Right renal pelvis (tissue), 4 donors: ENCODE measurements around the gene RET. TPM values are rescaled to one million over a fixed set of nuclear protein-coding genes. Genes with fewer than 3 reads are reported as not detected.
"Not testable (repeated sequence)": the region's sequence is repeated elsewhere in the genome, so short reads cannot be mapped to it uniquely, and the experiment has no call there.

Experiments used
- DNase-seq, 4 donors: peaks; one replicate each; pipeline ENCODE4 v3.0.0-alpha.2; 2013; ENCODE audit warnings: low read depth in 4 of 4, low spot score in 3 of 4, missing footprints in 1 of 4
- polyA plus RNA-seq, 4 donors: library from polyadenylated mRNA; unstranded; fragments of 120-200 nt; gene quantifications; one replicate each; pipeline ENCODE4 v1.2.1, GENCODE V29; 2013; ENCODE audit not compliant: insufficient read length in 4 of 4

The RET gene
- polyA plus RNA-seq, 4 donors, result 19.0 to 26.2 (median 25.9) TPM

DNA sequence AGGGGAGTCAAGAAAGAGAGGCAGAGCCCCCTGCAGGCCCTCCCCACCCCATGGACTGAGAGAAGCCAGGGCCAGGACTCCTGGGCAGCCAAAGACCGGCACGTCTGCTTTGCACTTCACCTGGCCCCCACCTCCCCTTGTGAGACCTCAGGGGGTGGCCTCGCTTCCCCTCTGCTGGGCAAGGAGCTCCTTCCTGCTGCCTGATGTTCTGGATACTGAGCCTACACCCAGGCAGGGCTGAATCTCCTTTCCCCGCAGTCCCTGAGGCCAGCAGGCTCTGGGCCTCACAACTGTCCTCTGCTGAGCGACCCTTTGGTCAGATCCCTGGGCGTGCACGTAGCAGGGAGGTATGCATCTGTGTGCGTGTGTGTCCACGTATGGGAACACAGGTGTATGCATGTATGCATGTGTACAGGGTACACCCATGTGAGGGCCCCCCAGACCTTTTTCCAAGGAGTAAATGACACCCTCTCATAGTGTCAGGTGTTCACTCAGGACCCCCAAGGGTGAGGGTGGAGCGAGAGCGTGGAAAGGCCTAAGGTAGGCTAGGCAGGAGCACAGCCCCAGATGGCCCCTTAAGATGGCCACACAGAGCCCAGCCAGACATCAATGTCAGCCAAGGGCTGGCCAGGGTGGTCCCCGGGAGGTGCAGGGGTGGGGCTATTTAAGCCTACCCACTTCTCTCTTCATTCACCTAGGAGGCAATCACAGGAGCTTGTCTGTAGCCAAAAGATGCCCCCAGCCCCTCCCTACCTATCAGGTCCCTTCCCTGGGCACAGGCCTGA lies 1.9 kb upstream of the RET start:
- no peak for DNase-seq

DNA sequence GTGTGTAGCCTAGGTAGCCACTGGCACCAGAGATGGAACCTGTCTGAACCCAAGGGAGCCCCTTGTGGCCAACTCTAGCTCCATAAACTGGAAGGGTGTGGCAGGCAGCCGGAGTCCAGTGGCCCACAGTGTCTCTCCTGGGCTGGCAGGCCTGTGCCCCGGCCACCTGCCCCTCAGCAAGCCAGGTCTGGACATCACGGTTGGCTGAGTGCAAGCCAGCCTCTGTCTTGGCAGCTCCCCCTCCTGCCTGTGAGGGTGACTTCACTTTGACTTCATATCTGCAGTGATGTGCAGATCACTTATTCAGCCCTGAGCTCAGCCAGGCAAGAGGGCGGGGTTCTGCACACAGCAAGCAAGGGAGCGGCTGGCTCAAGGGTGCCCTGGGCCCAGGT lies 1.3 kb upstream of the RET start:
- DNase-seq, result no peak

DNA sequence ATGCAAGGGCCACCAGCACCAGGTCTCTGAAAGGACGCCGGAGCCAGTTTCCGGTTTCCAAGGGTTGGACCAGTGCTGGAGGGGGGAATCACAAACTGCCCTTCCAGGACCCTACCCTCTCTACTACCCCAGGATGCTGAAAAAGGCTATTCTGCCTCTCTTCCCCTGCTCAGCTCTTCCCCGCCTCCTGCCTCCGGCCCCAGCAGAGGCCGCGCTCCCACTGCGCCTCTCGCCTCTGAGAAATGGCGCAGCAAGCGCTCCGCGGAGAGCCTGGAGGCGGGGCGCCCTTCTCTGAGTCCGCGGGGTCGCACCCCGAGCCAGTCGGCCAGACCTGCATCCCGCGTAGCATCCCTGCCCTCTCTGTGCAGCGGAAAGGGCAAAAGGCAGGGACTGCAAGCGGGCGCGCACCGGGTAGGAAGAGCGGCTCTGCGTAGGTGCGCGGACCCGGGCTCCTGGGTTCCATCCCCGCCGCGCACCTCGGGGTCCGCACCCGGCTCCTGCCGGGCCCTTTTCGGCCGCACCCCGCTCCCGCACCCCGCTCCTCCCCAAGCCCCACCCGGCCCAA lies 476 bp upstream of the RET start:
- DNase-seq, result no peak

DNA sequence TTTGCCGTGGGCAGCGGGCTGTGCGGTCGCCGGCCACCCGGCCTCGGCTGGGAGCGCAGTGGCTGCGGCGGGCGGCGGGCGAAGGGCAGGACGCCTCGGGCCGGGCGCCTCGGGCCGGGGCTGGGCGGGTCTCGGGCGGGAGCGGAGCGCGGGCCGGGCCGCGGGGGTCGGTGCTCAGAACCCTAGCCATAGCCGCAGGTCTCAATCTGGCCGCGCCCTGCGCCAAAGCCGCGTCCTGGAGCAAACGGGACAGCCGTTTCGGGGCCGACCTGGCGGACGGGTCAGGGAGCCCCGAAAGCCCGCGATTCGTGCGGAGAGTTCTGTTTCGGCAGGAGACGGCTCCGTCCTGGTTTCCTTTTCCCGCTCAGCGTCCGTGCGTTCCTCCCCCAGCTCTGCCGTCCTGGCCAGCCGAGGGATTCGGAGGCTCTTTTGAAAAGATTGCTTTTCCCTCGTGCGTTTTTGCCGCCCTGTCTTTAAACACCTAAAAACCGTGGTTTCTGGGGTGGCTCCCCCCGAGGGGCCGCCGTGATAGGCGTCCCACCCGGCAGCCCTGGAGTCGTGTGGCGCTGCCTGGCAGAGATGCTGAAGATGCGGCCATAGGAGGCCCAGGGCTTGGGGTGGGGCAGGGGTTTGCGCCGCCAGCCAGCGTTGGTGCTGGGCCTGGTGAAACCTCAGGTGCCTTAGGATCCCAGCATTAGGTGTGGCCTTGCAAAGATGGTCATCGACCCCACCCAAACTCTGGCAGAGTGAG lies 727 bp downstream of the RET start:
- DNase-seq, result no peak

DNA sequence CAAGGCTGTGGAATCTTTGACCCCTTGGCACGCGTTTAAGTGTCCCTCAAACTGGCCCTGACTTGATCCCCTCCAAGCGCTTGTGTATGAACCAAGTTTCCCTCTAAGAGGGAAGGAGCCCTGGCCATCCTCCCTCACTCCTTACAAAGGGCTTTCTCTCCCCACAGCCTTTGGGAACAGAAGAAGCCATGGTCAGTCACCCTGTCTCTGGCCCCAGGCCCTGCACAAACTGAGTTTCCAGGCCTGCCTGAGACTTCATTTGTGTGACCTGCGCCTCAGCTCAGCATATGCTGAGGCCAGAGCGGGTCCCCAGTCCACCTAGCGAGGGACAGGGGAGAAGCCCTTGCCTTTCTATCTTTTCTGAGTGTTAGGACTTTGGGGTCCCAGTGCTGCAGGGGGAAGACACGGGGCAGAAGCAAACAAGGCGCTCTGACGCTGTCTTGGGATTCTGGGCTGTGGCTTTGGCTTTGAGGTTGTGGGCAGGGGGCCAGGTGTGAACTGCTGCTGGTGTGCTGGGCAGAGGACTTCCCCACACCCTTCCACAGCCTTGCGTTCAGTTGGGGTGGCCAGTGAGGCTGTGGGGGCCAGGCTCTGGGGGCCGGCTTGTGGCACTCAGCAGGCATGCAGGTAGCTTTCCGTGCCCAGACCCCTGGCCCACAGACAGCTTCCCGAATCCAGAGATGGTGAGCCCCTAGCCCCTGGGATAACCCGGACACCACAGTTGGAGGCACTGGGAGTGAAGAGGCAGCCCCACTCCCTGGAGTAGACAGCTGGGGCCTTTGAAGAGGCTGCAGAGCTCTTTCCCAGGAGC lies 1.5 kb downstream of the RET start:
- no peak for DNase-seq

DNA sequence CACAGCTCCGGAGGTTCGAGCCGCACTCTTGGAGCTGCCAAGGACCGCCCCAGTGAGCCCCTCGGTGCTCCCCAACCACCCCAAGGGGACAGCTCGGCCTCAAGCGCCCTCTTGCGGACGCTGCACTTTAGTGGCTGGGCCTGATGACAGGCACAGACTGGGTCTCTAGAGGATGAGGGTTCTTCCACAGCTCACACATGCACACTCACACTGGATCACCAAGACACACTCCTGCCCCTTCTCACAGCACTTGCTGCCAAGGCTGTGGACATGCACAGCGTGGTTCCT lies 2.1 kb downstream of the RET start:
- DNase-seq, result no peak

DNA sequence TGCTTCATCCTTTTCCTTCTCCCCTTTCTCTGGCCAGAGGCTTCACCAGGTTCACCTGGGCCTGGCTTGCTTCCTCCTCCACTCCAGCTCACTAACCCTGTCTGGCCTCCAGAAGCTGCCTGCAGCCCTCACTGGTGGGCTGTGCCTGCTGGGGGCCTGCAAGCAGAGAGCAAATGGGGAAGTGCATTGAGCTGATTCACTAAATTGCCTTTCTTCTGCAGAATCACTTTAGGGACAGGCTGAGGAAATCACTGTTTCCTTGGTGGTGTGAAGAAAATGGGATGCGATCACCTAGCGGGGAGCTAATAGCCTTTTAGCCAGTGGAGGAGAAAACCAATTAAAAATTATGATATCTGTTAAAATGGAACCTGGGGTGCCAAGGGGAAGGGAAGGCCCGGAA lies 3.0 kb downstream of the RET start:
- no peak for DNase-seq

DNA sequence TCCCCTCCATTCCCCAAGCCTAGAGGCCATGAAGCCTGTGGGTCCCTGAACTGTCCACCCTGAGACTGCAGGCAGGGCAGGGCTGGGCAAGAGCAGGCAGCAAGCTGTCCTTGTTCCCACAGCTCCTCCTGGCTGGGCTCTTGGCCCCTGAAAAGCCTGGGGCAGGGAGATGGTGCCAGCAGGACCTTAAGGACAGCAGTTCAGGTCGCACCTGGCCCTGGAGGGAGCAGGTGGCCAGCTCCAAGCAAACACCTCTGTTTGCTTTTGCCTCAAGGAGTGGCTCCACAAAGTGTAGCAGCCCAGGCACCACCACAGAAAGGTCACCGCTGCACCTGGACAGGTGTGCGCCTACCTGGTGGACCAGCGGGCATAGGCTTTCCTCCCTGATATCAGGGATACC lies 5.2 kb downstream of the RET start:
- no peak for DNase-seq

DNA sequence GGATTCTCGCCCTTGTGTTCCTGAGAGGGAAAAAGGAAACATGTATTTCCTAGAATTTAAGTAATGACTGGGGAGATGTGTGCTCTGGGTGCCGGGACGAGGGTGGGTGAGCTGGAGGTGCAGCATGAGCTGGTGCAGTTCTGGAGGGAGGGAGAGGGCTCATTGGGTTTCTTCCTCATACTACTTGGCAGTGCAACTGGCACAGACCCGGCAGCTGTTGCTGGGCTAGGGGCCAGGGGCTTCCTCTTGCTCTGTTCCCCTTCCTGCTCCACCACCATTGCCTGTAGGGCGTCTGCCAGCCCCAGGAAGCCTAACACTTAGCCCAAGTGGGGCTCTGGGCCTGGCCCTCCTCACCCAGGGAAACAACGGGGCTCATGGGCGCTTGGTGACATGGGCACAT lies 5.9 kb downstream of the RET start:
- DNase-seq, result no peak

DNA sequence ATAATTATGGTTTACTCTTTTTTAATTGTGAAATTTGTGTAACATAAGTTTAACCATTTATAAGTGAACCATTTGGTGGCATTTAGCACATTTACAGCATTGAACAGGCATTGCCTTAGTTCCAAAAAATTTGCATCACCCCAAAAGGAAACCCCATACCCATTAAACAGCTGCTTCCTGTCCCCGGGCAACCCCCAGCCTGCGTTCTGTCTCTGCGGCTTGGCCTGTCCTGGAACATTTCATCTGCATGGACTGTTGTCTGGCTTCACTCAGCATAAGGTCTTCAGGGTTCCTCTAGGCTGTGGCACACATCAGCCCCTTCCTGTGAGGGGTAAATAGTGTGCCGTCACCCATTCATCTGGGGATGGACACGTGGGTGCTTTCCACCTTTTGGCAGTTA lies 6.9 kb downstream of the RET start:
- DNase-seq, result no peak

DNA sequence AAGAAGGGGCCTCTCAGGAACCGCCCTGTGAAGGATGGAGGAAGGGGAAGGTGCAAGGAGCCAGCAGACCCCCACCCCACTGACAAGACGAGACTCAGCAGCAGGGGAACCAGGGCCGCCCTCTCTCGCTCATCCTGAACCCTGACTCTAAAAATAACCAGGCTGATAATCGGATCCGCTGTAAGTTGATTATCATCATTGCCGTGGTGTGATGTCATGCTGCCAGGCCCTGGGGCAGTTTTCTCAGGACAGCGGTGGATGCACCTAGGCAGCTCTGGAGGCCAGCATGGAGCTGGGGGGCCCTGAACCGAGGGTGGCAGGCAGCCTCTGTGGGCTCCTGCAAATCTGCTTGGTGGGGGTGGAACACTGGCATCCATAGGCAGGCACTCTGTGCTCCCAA lies 7.9 kb downstream of the RET start:
- DNase-seq, result no peak

DNA sequence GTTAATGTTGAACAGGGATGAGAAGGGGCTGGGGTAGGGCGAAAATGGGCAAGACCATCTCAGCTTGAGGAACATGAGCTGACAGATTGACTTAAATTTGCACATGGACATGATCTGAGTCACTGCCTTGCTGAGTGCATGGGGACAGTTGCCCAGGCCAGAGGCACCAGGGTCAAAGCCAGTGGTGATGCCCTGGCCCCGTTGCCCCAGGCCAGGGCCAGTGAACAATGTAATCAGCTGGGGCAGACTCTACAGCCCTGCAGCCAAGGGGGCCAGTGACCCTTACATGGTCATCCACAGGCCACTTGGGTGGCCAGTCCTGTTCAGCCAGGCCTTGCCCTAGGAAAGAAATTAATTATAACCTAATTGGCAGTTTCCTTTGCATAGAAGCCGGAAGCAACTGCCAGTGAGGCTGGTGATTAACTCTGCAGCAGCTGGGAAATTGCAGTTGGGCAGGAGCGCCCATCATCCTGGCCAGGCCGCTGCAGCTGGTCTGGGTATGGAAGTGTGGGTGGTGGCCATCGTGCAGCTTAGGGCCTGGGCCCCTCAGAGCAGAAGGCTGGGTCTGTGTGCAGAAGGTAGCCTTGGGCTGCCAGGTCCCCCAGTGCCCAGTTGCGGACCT lies 9.6 kb downstream of the RET start:
- no peak for DNase-seq

DNA sequence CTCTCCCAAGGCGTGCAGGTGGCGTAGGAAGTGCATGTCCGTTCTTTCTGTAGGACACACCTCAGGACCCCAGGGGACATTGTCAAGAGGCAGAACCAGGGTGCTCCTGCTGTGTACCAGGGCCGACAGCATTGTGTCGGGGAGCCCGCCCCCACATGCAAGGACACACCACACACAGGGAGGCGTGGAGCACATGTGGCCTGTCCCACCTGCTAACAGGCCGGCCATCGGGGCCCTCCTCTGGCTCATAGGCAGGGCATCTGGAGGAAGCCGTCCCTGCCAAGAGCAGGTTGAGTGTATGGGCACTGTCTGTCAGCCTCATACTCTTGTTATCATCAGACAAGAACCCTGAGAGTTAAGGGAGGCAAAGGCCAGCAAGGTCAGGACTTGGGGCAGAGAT lies 12.7 kb downstream of the RET start:
- DNase-seq, result no peak

DNA sequence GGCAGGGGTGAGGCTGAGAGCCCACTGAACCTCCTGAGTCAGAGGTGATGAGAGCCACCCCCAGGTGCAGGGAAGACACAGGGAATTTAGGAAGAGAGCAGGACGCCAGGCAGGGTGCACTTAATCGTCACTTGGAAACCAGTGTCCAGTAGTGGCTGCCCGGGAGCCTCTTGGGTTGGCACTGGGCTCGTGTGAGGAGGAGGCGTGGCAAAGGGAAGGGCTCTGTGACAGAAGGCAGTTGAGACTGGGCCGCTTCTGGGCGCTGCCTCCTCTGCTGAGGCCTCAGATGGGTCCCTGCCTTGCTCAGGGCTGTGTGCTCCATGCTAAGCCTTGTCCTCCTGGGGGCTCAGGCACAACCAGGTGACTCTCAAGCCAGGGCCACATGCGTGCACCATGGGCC lies 13.3 kb downstream of the RET start:
- no peak for DNase-seq

DNA sequence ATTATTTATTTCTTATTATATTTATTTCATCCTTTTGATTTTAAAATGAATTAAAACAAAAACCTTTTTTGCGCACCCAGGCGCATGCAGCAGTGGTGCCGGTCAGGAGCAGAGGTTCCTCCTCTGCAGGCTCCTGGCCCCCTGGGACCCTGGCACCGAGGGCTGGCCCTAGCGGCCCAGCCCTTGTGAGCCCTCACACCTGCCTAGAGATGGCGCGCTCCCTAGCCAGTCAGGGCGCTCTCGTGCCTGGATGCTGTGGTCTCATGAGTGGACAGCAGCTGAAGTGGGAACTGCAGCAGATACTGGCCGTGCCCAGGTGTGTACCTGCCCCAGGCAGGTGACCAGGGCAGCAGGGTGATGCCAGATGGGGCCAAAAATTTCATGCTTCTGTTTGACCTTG lies 13.8 kb downstream of the RET start:
- no peak for DNase-seq

DNA sequence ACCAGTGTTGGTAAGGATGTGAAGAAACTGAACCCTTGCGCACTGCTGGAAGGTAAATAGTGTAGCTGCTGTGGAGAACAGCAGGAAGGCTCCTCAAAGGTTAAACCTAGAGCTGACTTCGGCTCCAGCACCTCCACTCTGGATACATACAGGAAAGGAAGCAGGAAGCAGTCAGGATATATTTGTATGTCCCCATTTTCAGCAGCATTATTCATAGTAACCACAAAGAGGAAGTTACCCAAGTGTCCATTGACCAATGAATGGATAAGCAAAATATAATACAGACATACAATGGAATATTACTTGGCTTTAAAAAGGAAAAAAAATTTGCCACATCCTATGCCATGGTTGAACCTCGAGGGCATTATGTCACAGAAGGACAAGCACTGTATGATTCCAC lies 15.0 kb downstream of the RET start:
- DNase-seq, result no peak

DNA sequence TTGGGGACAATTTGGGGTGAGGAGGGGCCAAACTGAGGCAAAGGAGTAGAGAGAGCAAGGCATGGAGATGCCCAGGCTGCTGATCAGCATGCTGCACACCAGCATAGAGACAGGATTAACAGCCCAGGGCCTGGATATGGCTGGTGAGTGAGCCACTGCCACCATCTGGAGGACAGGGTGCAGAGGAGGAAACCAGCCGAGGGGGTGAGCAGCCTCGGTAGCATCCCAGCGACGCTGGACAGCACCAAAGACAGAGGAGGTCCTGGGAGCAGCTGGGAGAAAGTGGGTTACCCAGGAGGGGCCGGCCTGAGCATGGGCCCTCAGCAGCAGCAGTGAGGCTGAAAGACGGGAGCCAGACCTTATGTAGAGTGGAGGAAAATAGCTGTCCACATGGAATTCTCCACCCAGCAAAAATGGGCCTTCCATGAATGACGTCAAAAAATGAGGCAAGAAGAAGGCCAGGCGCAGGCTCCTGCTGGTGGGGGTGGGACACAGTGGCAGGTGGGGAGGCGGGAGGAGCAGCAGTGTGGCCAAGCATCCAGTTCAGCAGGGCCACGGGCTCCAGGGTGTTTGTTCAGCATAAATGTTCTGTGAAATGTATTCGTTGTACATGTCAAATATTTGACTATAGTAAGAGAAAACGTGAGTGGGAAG lies 16.7 kb downstream of the RET start:
- DNase-seq, result no peak

DNA sequence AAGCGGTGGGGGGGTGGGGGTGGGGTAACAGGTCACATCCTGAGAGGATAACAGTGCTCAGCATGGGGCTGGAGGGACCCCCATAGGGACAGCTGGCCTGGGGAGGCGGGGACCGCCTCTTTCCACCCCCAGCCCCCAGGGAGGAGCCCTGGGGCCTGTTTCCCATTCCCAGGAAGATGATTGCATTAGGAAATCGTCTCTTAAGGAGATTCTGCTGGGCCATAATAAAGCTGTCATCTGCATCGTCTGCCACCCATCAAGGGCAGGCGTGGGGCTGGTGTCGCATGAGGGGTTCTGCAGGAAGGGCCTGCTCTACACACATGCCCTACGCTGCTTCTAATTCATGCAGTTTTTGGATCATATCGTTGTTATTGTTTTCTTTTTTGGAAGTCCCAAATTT lies 17.2 kb downstream of the RET start:
- DNase-seq, result no peak

DNA sequence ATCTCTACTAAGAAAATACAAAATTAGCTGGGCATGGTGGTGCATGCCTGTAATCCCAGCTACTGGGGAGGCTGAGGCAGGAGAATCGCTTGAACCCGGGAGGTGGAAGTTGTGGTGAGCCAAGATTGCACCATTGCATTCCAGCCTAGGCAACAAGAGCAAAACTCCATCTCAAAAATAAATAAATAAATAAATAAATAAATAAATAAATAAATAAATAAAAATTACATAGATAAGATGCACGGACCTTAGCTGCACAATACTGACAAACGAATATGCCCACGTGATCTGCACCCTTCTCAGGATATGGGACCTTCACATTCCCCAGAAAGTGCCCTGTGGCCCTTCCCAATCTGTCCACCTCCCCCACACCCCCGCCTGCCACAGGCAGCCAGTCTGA lies 22.5 kb downstream of the RET start:
- not testable (repeated sequence) for DNase-seq

DNA sequence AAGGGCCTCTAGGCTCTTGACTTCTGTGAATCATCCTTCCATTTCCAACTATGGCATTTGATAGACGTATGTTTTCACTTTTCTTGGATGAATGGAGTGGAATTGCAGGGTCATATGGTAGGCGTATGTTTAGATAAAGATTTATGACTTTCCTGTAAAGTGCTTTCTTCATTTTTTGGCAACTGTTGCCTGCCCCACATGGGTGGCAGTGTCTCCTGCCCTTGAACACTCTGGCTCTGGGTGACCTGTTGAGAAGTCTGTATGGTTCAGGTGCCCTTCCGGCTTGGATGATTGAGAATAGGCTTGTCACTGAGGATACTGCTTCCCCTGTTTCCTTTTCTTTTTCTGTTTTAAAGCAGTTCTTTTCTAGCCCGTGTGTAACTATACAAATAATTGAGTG lies 23.1 kb downstream of the RET start:
- no peak for DNase-seq

DNA sequence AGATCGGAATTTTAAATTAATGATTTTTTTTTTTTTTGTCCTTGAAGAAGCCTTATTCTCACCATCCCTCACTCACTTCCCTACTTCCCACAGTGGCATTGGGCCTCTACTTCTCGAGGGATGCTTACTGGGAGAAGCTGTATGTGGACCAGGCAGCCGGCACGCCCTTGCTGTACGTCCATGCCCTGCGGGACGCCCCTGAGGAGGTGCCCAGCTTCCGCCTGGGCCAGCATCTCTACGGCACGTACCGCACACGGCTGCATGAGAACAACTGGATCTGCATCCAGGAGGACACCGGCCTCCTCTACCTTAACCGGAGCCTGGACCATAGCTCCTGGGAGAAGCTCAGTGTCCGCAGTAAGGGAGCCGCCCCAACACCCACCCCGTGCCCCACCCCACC lies 23.5 kb downstream of the RET start:
- DNase-seq, result no peak
